ENCODE results near the gene THBS2. TPM values are rescaled to one million over a fixed set of nuclear protein-coding genes. Genes with fewer than 3 reads are reported as not detected.

THBS2 gene
- total and polyA plus RNA-seq, 2 of the 4 experiments (the other 2 are of a cell fraction): 97.3 to 113 TPM

- H4K8ac ChIP-seq (ENCODE audit: low read depth in 2 of 2, low read length in 2 of 2): no peak overlapping the region
- CTCF ChIA-PET: no interaction called here
Observed at GRCh38 chr6:169248521-169248971, 5.1 kb downstream of the THBS2 start.

More at GRCh38 chr6:169248521-169248971, 5.1 kb downstream of the THBS2 start:
- Histone ChIP-seq H2AFZ (replicated peaks; ENCODE audit: low read length, poor library complexity) (peak overlapping the region; percentile 15), H3K56ac (ENCODE audit: extremely low read depth, insufficient read depth, low read length) (no peak overlapping the region), H3K4me1 (ENCODE audit: control insufficient read depth, insufficient read depth, low read length) (peaks cover 11% of the 10 kb centered on the region), H3K27ac (ENCODE audit: insufficient read depth, low read length) (no peak overlapping the region), H2BK120ac (ENCODE audit: low read depth, low read length) (no peak overlapping the region), H3K27me3 (ENCODE audit: control insufficient read depth, insufficient read depth, low read length) (no peaks in the 10 kb centered on the region), H3K18ac (ENCODE audit: low read depth, low read length) (no peak overlapping the region), H3K79me1 (ENCODE audit: low read depth in 1 of 2, low read length in 2 of 2) (peaks cover 14 to 20% of the 10 kb centered on the region in 2 experiments; a peak in 3 of 4 replicates), H4K5ac (ENCODE audit: low read depth, low read length) (no peak overlapping the region), H2BK5ac (ENCODE audit: low read depth, low read length, poor library complexity, severe bottlenecking) (no peak overlapping the region), H3K23ac (ENCODE audit: low read depth, low read length) (no peak overlapping the region), H3K4ac (ENCODE audit: low read depth, low read length) (no peak overlapping the region), H2BK15ac (ENCODE audit: low read depth, low read length) (no peak overlapping the region), H3K4me3 (ENCODE audit: insufficient read depth, low read depth, low read length) (no peak overlapping the region), H4K20me1 (ENCODE audit: insufficient read depth, low read length) (no peaks in the 10 kb centered on the region), H3K4me2 (ENCODE audit: low read depth, low read length) (no peak overlapping the region), H3K9ac (ENCODE audit: low read depth, low read length) (no peak overlapping the region), H3K36me3 (ENCODE audit: control insufficient read depth, insufficient read depth, low read length) (peaks cover 35% of the 10 kb centered on the region), H3K9me1 (ENCODE audit: insufficient read depth, low read length) (peaks cover 12% of the 10 kb centered on the region), H4K91ac (ENCODE audit: insufficient read depth, low read depth, low read length) (no peak overlapping the region), H2BK20ac (ENCODE audit: low read depth, low read length) (no peak overlapping the region), H3K9me3 (ENCODE audit: control insufficient read depth, insufficient read depth, low read length) (no peaks in the 10 kb centered on the region), H2AK5ac (ENCODE audit: low read depth, low read length) (no peak overlapping the region), H2AK9ac (replicated peaks; ENCODE audit: low read depth, low read length, poor library complexity) (no peak overlapping the region), H3K14ac (replicated peaks; ENCODE audit: low read depth, low read length) (no peak overlapping the region)
- dilution Hi-C loops (cut with HindIII; ENCODE audit: low sequenced_read_pairs, unreplicated experiment) (no loop called here), in situ Hi-C loops (cut with MboI; ENCODE audit: low sequenced_read_pairs) (no loop called here), intact Hi-C loops (cut with micrococcal nuclease) (no loop called here)
- POLR2A ChIA-PET (ENCODE audit: unreplicated experiment): no interaction called here
- ATAC-seq (ENCODE audit: low read depth) (no peak), DNase-seq (no peak)
- TF ChIP-seq RCOR1 (IDR thresholded peaks at IDR 0.05; ENCODE audit: insufficient replicate concordance, low read length) (no peak), RFX5 (IDR thresholded peaks at IDR 0.05; ENCODE audit: low read depth, low read length) (no peak), USF2 (IDR thresholded peaks at IDR 0.05; ENCODE audit: low read depth, low read length) (no peak), CHD1 (IDR thresholded peaks at IDR 0.05; ENCODE audit: low read depth, low read length) (no peak), NFE2L2 (IDR thresholded peaks at IDR 0.05; ENCODE audit: low read depth, low read length) (no peak), SMC3 (IDR thresholded peaks at IDR 0.05; ENCODE audit: low read depth, low read length) (no peak), MAFK (IDR thresholded peaks at IDR 0.05; ENCODE audit: low read depth, low read length) (no peak), FOS (IDR thresholded peaks at IDR 0.05; ENCODE audit: low read depth, low read length) (no peak), MXI1 (IDR thresholded peaks at IDR 0.05; ENCODE audit: borderline replicate concordance, low read depth, low read length) (no peak), BHLHE40 (IDR thresholded peaks at IDR 0.05; ENCODE audit: low read depth, low read length) (no peak), RAD21 (IDR thresholded peaks at IDR 0.05; ENCODE audit: low read length) (no peak), ELK1 (IDR thresholded peaks at IDR 0.05; ENCODE audit: borderline replicate concordance, low read depth, low read length) (no peak), CEBPB (IDR thresholded peaks at IDR 0.05; ENCODE audit: low read depth, low read length) (no peak), CTCF (conservative IDR thresholded peaks at IDR 0.05; ENCODE audit: low read depth, low read length) (no peak)
- no TSS peak for BruUV-seq (replicated peaks)
- 98% methylated on average over 18 of the region's 36 CpGs; no CpG with 5 or more reads in 1 of the 2 experiments for WGBS, 2 experiments (ENCODE audit: extremely low coverage in 2 of 2, insufficient read length in 1 of 2)
